Keratinocyte (primary cell): Measurements from ENCODE around the gene CHAF1B. TPM values are rescaled to one million over a fixed set of nuclear protein-coding genes. Genes with fewer than 3 reads are reported as not detected.

Source experiments
- DNase-seq: peaks from one replicate; pipeline ENCODE4 v3.0.0-alpha.2; 2011; ENCODE audit warnings: low read depth, missing footprints, low spot score
- FAIRE-seq: peaks from 2 replicates; lab custom pipeline; 2011; peaks lifted over from hg19 to GRCh38; lab: Jason Lieb, UNC
- H2AFZ ChIP-seq: 2 replicates; pipeline ENCODE4 v1.6.0; 2012; ENCODE audit warnings: low read length, control low read depth, inconsistent platforms; ENCODE audit not compliant: control insufficient read depth
- H3K27ac ChIP-seq: 2 replicates; pipeline ENCODE4 v1.5.1; 2011; ENCODE audit warnings: low read length; ENCODE audit not compliant: control insufficient read depth, insufficient read depth
- H3K27me3 ChIP-seq: 3 replicates; pipeline ENCODE4 v1.6.0; 2011; ENCODE audit warnings: low read length; ENCODE audit not compliant: control insufficient read depth, insufficient read depth; ENCODE audit errors: extremely low read depth
- H3K36me3 ChIP-seq, 2 experiments: 2 replicates in 1 of 2; 3 replicates in 1 of 2; pipeline ENCODE4 v1.5.1; 2011; ENCODE audit warnings: low read length in 2 of 2, mild to moderate bottlenecking in 1 of 2; ENCODE audit not compliant: control insufficient read depth in 2 of 2, insufficient read depth in 2 of 2; ENCODE audit errors: extremely low read depth in 1 of 2
- H3K4me1 ChIP-seq: 3 replicates; pipeline ENCODE4 v1.5.1; 2011; ENCODE audit warnings: low read length; ENCODE audit not compliant: control insufficient read depth, insufficient read depth; ENCODE audit errors: extremely low read depth
- H3K4me2 ChIP-seq: 3 replicates; pipeline ENCODE4 v1.6.0; 2011; ENCODE audit warnings: low read depth, low read length; ENCODE audit not compliant: control insufficient read depth, insufficient read depth; ENCODE audit errors: extremely low read depth
- H3K4me3 ChIP-seq, 3 experiments: fragments of 200-600 bp in 1 of 3; sonication (generic) in 1 of 3; 2 replicates in 2 of 3; 3 replicates in 1 of 3; pipeline ENCODE4 v1.5.1; 2011 to 2016; ENCODE audit warnings: low read length in 3 of 3, mild to moderate bottlenecking in 3 of 3, control low read depth in 2 of 3, inconsistent platforms in 1 of 3, low read depth in 1 of 3, mixed read lengths in 1 of 3, mixed run types in 1 of 3, moderate library complexity in 1 of 3; ENCODE audit not compliant: control insufficient read depth in 2 of 3, insufficient read depth in 2 of 3; ENCODE audit errors: extremely low read depth in 1 of 3
- H3K79me2 ChIP-seq: 2 replicates; pipeline ENCODE4 v1.6.0; 2012; ENCODE audit warnings: low read length; ENCODE audit not compliant: control insufficient read depth, insufficient read depth
- H3K9ac ChIP-seq: 3 replicates; pipeline ENCODE4 v1.6.0; 2011; ENCODE audit warnings: low read length; ENCODE audit not compliant: control insufficient read depth, insufficient read depth; ENCODE audit errors: extremely low read depth
- H3K9me1 ChIP-seq: 3 replicates; pipeline ENCODE4 v1.6.0; 2011; ENCODE audit warnings: low read length; ENCODE audit not compliant: control insufficient read depth, insufficient read depth; ENCODE audit errors: extremely low read depth
- H3K9me3 ChIP-seq: 2 replicates; pipeline ENCODE4 v1.5.1; 2012; ENCODE audit warnings: low read depth, low read length; ENCODE audit not compliant: control insufficient read depth
- H4K20me1 ChIP-seq: 3 replicates; pipeline ENCODE4 v1.6.0; 2011; ENCODE audit warnings: low read length; ENCODE audit not compliant: control insufficient read depth, insufficient read depth; ENCODE audit errors: extremely low read depth
- EZH2 ChIP-seq: IDR thresholded peaks from one replicate; pipeline ENCODE4 v1.6.1; 2012; ENCODE audit warnings: inconsistent platforms, mild to moderate bottlenecking, low read length, moderate library complexity
- dilution Hi-C: fragments of 300-500 bp; cut with MboI; formaldehyde crosslinking; loops from one replicate; pipeline ENCODE4 v1.7.0; 2020; ENCODE audit warnings: low sequenced_read_pairs; ENCODE audit not compliant: extremely low pct_ligation_motif_present
- polyA plus RNA-seq, 5 experiments: library from polyadenylated mRNA; depleted of rRNA in 3 of 5; stranded (reverse) in 3 of 5; stranded (forward) in 1 of 5; unstranded in 1 of 5; fragments of >200 nt; gene quantifications; 1 replicate in 1 of 5; 2 replicates in 3 of 5; 3 replicates in 1 of 5; pipeline versions ENCODE4 v1.2.1 to v1.2.3, GENCODE V29; 2011 to 2012; ENCODE audit warnings: missing spikeins in 2 of 5, low read depth in 1 of 5, low replicate concordance in 1 of 5
- small RNA-seq, 3 experiments: library from RNA; depleted of rRNA; stranded (forward); fragments of <200 nt; gene quantifications; one replicate each; pipeline ENCODE3, GENCODE V24; 2012; ENCODE audit warnings: low read depth in 3 of 3, low replicate concordance in 1 of 3; ENCODE audit not compliant: insufficient read length in 3 of 3

CHAF1B gene
- polyA plus RNA-seq, 1 donor (not counting 4 experiments of a cell fraction or from before 2014, with no cell fraction given) = 6.8 TPM

DNA sequence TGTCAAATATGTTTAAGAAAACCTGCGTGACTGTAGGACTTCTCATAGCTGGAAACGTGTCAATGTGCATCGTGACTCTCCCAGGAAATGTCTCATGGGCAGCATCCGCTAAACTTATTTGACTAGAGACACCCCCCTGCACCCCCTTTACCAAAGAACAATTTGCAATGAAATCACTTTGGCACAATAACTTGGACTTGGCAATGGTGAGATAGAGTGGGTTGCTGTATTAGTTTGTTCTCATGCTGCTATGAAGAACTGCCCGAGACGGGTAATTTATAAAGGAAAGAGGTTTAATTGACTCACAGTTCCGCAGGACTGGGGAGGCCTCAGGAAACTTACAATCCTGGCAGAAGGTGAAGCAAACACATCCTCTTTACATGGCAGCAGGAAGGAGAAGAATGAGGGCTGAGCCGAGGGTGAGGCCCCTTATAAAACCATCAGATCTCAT lies 80.9 kb downstream of the CHAF1B start:
- H2AFZ ChIP-seq = no peak overlapping the region
- H3K4me2 ChIP-seq = no peak overlapping the region
- H3K79me2 ChIP-seq = no peaks in the 10 kb centered on the region
- no peaks in the 10 kb centered on the region for H3K27me3 ChIP-seq
- FAIRE-seq = no peak
- H4K20me1 ChIP-seq = no peaks in the 10 kb centered on the region
- no peak overlapping the region for H3K27ac ChIP-seq
- dilution Hi-C loops = no loop called here
- no peaks in the 10 kb centered on the region for H3K36me3 ChIP-seq
- DNase-seq = no peak
- H3K9ac ChIP-seq = no peak overlapping the region
- no peaks in the 10 kb centered on the region for H3K9me3 ChIP-seq
- no peak overlapping the region for H3K4me3 ChIP-seq
- no peak for TF ChIP-seq EZH2
- H3K4me1 ChIP-seq = peaks cover 17% of the 10 kb centered on the region
- H3K9me1 ChIP-seq = no peaks in the 10 kb centered on the region

Small RNA genes lying within 50 kb of the gene (small RNA-seq; reads per million reads assigned to genes)
- 0 reads per million in 3 experiments for gene ATP5MFP1

Other genes starting within 250 kb of the CHAF1B start
- 2.4 to 5.8 TPM (median 2.9 TPM) in 3 replicates for gene DOP1B, start 228.6 kb upstream of the CHAF1B start, polyA plus RNA-seq
- 21.4 to 38.1 TPM (median 25.7 TPM) in 3 replicates for gene MORC3, start 65.2 kb upstream of the CHAF1B start, polyA plus RNA-seq
- gene CLDN14, start 94.7 kb downstream of the CHAF1B start, polyA plus RNA-seq = not detected in 3 replicates